Stimulated activated CD8-positive, alpha-beta memory T cell treated with anti-CD3 and anti-CD28 coated beads, Interleukin-7, amount 100 ng/mL, for 48 hours (primary cell): ENCODE results near the gene OSGIN1.
"Not testable (repeated sequence)": the region's sequence is repeated elsewhere in the genome, so short reads cannot be mapped to it uniquely, and the experiment has no call there.

ENCODE experiments used
- DNase-seq, 2 donors: peaks; one replicate each; pipeline ENCODE4 v3.0.0-alpha.2; 2020; ENCODE audit warnings: low read depth in 1 of 2; ENCODE audit errors: extremely low read depth in 1 of 2

Gene OSGIN1

DNA sequence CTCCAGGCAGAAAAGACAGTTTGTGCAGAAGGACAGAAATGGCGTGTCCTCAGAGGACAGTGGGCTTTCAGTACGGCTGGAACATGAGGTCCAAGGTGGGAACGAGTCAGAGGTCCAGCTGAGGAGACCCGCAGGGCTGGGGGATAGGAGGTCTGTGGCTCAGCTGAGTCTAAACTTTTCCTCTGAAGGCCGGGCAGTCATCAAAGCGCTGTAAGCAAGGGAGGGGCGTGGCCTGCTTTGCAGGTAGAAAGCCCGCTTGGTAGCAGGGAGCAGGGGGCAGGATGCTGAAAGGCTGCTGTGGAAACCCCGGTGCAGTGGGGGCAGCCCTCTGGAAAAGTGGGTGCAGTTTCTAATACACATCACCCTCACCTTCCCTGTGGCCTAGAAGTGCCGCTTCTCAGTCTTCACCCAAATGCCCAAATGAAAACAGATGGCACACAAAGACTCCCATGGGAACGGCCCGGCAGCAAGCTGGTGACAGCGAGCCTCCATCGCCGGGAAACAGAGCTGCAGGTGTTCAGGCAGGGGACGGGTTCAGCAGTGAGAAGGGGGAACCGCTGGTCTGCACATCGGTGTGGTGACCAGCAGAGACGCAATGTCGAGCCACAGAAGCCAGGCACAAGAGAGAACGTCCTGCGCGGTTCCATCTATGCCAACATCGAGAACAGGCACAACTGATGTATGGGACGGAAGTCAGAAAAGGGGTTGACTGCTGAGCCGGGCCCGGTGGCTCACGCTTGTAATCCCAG, 12.2 kb upstream of the OSGIN1 start:
- DNase-seq: no peak

DNA sequence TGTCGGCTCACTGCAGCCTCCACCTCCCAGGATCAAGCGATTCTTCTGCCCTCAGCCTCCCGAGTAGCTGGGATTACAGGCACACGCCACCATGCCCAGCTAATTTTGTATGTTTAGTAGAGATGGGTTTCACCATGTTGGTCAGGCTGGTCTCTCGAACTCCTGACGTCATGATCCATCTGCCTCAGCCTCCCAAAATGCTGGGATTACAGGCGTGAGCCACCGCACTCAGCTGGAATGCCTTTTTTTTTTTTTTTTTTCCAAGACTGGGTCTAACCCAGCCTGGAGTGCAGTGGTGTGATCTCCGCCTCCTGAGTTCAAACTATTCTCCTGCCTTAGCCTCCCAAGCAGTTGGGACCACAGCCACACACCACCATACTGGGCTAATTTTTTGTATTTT, 11.5 kb upstream of the OSGIN1 start:
- DNase-seq: not testable (repeated sequence)

GRCh38 chr16:83942074-83942473, 11.0 kb upstream of the OSGIN1 start:
- no peak for DNase-seq

- no peak for DNase-seq
These were observed 10.1 kb upstream of the OSGIN1 start for GRCh38 chr16:83942815-83943515.

DNA sequence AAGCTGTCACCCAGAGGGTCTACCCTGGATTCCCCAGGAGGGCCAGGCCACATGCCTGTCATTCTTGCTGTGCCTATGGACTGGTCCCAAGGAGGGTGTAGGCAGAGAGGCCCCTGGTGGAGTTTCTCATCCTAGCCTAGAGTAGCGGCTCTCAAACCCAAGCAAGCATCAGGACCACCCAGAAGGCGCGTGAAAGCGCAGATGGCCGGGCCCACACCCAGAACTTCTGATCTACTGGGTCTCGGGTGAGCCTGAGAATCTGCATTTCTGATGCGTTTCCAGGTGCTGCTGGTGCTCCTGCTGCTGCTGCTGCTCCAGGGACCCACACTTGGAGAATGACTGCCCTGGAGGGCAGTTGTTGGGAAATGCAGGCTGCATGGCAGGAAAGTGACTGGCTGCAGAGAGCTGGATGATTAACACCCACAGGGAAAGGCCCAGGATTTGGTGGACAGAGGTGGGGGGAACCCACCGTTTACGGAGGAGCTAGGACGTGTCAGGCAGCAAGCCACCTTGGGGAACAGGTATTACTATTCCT, 9.5 kb upstream of the OSGIN1 start:
- no peak for DNase-seq

DNA sequence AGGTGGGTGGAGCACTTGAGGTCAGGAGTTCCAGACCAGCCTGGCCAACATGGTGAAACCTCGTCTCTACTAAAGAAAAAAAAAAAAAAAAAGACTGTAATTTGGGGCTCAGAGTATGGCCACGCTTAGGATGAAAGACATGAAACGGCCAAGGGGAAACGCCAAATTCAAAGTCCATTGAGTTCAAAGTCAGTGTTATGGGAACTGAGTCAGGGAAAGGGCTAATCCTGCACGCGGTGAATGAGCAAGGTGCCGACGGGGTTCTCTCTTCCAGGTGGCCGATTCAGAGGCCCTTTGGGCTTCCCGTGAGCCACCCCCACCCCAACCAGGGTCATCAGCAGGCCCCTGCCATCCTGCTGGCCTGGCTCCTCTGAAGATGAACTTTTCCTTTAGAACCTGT, 7.5 kb upstream of the OSGIN1 start:
- no peak for DNase-seq

DNA sequence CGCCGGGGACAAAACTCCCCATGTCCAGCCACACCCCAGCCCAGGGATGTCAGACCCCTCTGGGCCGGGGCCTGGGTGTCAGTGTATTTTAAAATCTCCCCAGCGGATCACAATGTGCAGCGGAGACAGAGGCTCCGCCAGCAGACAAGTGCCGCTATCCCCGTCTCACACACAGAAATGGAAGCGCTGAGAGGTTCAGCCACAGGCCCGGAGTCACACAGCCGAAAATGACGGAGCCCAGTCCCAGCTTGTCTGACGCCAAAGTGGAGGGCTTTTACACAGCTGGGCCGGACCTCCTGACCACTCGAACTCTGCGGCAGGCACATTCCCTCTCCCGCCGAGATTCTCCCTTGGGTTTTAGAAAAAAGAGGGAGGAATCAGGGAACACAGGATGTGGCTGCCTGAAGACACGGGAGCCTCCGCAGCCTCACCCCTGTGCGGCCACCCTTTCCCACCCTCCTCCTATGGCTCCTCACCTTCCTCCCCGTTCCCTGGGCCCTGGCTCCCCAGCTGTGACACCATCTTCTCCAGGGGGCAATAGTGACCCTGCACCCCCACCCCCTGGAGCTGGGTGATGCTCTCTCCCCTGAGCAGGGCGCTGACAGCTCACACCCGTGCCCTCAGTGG, 6.8 kb upstream of the OSGIN1 start:
- DNase-seq: no peak

- no peak for DNase-seq
These were observed 6.1 kb upstream of the OSGIN1 start for GRCh38 chr16:83946781-83947566.

DNA sequence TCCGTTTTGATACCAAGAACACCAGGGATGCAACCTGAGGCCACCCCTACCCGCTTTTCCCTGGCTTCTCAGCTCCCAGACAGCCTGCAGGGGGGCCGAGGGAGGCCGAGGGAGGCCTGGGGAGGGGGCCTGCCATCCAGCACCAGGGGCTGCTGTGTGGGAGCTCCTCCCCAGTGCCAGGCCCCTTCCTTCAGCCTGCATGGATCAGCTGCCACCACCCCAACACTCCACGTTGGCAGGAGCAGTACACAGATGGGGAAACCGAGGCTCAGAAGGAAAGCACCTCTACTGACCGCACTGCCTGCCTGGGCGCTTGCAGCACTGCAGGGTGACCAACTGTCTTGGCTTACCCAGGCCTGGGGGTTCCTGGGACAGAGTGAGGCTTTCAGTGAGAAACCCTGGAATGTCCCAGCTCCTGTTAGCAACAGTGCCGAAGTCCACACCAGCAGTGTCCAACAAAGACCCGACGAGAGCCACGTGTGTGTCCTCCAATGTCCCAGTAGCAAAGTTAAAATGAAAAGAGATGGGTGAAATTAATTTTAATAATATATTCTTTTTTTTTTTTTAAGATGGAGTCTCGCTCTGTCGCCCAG, 5.3 kb upstream of the OSGIN1 start:
- no peak for DNase-seq

- no peak for DNase-seq
These were observed 3.9 kb upstream of the OSGIN1 start for GRCh38 chr16:83948914-83949723.

GRCh38 chr16:83949724-83950001, 3.4 kb upstream of the OSGIN1 start:
- DNase-seq: no peak

DNA sequence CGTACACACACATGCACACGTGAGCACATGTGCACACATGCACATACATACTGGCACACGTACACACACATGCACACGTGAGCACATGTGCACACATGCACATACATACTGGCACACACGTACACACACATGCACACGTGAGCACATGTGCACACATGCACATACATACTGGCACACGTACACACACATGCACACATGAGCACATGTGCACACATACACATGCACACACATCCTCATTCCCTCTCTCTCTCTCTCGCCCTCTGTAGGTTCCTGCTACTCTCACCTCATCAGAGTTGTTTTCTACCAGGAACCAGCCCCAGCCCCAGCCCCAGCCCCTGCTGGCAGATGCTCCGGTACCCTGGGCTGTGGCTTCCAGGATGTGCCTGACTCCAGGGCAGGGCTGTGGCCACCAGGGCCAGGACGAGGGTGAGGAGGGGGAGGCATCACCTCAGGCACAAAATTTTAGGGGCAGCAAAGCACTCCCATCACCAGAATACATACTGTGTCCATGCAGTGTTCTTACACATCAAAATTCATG, 2.1 kb upstream of the OSGIN1 start:
- not testable (repeated sequence) for DNase-seq

- no peak for DNase-seq
These were observed 1.5 kb upstream of the OSGIN1 start for GRCh38 chr16:83951544-83951943.

GRCh38 chr16:83952587-83952939, 477 bp upstream of the OSGIN1 start:
- DNase-seq: no peak

- DNase-seq: no peak
These were observed 946 bp downstream of the OSGIN1 start for GRCh38 chr16:83953796-83954576.

DNA sequence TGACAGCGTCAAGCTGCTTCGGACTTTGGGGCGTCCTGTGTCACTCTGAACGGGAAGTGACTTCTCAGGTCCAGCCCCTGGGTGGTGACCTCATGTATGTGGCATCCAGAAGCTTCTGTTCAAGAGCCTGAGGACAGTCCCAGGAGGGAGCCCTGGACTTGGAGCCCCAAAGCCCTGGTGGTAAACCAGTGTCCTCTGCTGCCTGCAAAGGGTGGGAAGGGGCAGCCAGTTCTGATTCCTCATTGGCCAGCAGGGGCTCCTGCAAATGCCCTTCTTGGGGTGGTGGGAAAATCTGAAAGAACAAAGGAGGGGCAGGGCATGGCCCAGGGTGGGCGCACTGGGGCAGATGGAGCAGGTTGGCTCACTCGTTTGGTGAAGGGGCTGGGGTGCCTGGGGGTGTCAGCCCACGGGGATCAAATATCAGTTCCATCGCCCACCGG, 1.6 kb downstream of the OSGIN1 start:
- DNase-seq: no peak

DNA sequence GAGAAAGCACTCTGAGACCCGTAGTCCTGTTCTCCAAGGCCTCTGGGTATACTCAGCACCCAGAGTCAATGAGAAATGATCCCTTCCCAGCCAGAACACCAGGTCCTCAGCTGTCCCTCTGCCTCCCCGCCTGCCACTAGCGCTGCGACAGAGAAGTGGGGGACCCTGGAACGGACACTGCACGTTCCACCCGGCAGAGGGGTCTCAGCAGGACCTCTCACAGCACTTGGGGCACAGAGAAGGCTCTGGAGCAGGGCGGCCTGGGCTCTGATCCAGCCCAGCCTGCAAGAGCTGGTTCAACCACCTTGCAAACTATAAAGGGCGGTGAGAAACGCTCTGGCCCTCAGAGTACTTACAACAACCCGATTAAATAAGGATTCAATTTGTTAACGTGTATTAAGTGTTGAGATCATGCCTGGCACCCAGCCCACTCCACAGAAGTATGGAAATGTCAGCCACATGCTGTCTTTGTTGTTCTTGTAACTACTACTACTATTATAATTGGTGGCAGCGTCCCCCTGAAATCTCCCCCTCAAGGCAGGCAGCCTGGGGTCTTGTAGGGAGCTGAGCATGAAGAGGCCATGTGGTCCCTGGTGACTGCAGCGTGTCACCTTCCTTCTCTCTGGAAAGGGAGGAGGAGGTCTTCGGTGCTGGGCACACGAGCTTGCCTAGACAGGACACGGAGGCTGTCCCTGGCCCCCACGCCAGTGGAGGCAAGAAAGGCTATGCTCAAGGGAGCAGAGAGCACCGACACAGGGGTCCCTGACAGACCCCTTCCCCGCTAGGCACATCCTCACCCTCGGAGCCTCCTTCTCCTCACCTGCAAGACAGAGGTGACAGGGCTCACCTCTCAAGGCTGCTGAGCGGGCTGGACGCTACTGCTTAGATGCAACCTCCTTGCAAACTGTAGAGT, 2.4 kb downstream of the OSGIN1 start:
- DNase-seq: no peak
